Neuronal stem cell (in vitro differentiated cells): ENCODE measurements around the gene PSMD12.

Experiments
- DNase-seq: peaks from one replicate; pipeline ENCODE4 v3.0.0-alpha.2; 2013; ENCODE audit warnings: low spot score
- H2AFZ ChIP-seq: one replicate; pipeline ENCODE4 v1.6.1; 2013; ENCODE audit warnings: mild to moderate bottlenecking, low read length, inconsistent platforms
- H2AK5ac ChIP-seq: 2 replicates; pipeline ENCODE4 v1.6.1; 2013; ENCODE audit warnings: low read depth, mild to moderate bottlenecking, inconsistent platforms, low read length, moderate library complexity, mixed read lengths
- H2BK120ac ChIP-seq: 2 replicates; pipeline ENCODE4 v1.6.1; 2013; ENCODE audit warnings: low read depth, mild to moderate bottlenecking, inconsistent platforms, low read length, moderate library complexity, mixed read lengths
- H2BK12ac ChIP-seq: one replicate; pipeline ENCODE4 v1.6.1; 2013; ENCODE audit warnings: low read length, inconsistent platforms
- H2BK15ac ChIP-seq: 2 replicates; pipeline ENCODE4 v1.6.1; 2013; ENCODE audit warnings: mild to moderate bottlenecking, low read length, inconsistent platforms, mixed read lengths
- H2BK5ac ChIP-seq: one replicate; pipeline ENCODE4 v1.6.1; 2013; ENCODE audit warnings: inconsistent platforms, mild to moderate bottlenecking, low read length, moderate library complexity
- H3K14ac ChIP-seq: one replicate; pipeline ENCODE4 v1.6.1; 2013; ENCODE audit warnings: low read length, inconsistent platforms
- H3K18ac ChIP-seq: 2 replicates; pipeline ENCODE4 v1.6.1; 2013; ENCODE audit warnings: low read length, inconsistent platforms
- H3K23ac ChIP-seq: 2 replicates; pipeline ENCODE4 v1.6.1; 2013; ENCODE audit warnings: low read depth, mild to moderate bottlenecking, mixed read lengths, low read length, inconsistent platforms; ENCODE audit not compliant: poor library complexity
- H3K27ac ChIP-seq: replicated peaks from 3 replicates; pipeline ENCODE4 v1.5.1; 2013; ENCODE audit warnings: low read length, inconsistent platforms
- H3K27me3 ChIP-seq, 3 experiments: 2 replicates each; pipeline ENCODE4 v1.6.1; 2013; ENCODE audit warnings: low read length in 3 of 3, mild to moderate bottlenecking in 2 of 3, inconsistent platforms in 1 of 3, low read depth in 1 of 3, mixed read lengths in 1 of 3, moderate library complexity in 1 of 3; ENCODE audit not compliant: control insufficient read depth in 3 of 3, insufficient read depth in 3 of 3
- H3K36me3 ChIP-seq, 2 donors: replicated peaks in 1 of 2; 2 replicates each; pipeline ENCODE4 v1.6.1; 2013; ENCODE audit warnings: low read length in 2 of 2; ENCODE audit not compliant: control insufficient read depth in 2 of 2, insufficient read depth in 2 of 2
- H3K4ac ChIP-seq: 2 replicates; pipeline ENCODE4 v1.6.1; 2013; ENCODE audit warnings: inconsistent platforms, mild to moderate bottlenecking, low read length, moderate library complexity
- H3K4me1 ChIP-seq, 2 donors: 1 replicate in 1 of 2; 2 replicates in 1 of 2; pipeline ENCODE4 v1.6.1; 2013; ENCODE audit warnings: low read length in 2 of 2, low read depth in 1 of 2; ENCODE audit not compliant: control insufficient read depth in 2 of 2, insufficient read depth in 1 of 2
- H3K4me2 ChIP-seq: one replicate; pipeline ENCODE4 v1.6.1; 2013; ENCODE audit warnings: mild to moderate bottlenecking, low read length, inconsistent platforms; ENCODE audit not compliant: insufficient read depth, poor library complexity, severe bottlenecking
- H3K4me3 ChIP-seq, 2 donors: 2 replicates each; pipeline ENCODE4 v1.5.1; 2013; ENCODE audit warnings: low read length in 2 of 2, mild to moderate bottlenecking in 2 of 2, inconsistent platforms in 1 of 2, moderate library complexity in 1 of 2
- H3K79me1 ChIP-seq: one replicate; pipeline ENCODE4 v1.6.1; 2013; ENCODE audit warnings: low read depth, mild to moderate bottlenecking, inconsistent platforms, low read length, moderate library complexity
- H3K9ac ChIP-seq: one replicate; pipeline ENCODE4 v1.6.1; 2013; ENCODE audit warnings: mild to moderate bottlenecking, low read depth, low read length, inconsistent platforms; ENCODE audit not compliant: poor library complexity
- H3K9me3 ChIP-seq, 2 donors: replicated peaks in 1 of 2; 2 replicates each; pipeline versions ENCODE3 to v1.6.1; 2013; ENCODE audit warnings: low read length in 2 of 2, mild to moderate bottlenecking in 2 of 2, inconsistent platforms in 1 of 2, low read depth in 1 of 2, mixed read lengths in 1 of 2, moderate library complexity in 1 of 2; ENCODE audit not compliant: control insufficient read depth in 2 of 2, insufficient read depth in 1 of 2
- H4K8ac ChIP-seq: one replicate; pipeline ENCODE4 v1.6.1; 2013; ENCODE audit warnings: low read depth, mild to moderate bottlenecking, inconsistent platforms, low read length, moderate library complexity
- H4K91ac ChIP-seq: one replicate; pipeline ENCODE4 v1.6.1; 2013; ENCODE audit warnings: low read length, low read depth, mild to moderate bottlenecking, inconsistent platforms; ENCODE audit not compliant: poor library complexity
- WGBS, 2 donors: extraction: QIAGEN DNeasy Blood & Tissue Kit; methylation state at CpG; one replicate each; pipeline ENCODE4 v1.1.7; 2013; ENCODE audit warnings: missing lambda C conversion rate in 2 of 2, mixed read lengths in 1 of 2; ENCODE audit not compliant: insufficient read length in 2 of 2, insufficient replicate concordance in 1 of 2; ENCODE audit errors: extremely low coverage in 2 of 2; 5-methylcytosine and 5-hydroxymethylcytosine counted together

The PSMD12 gene

GRCh38 chr17:67358612-67359011 lies 7.8 kb downstream of the PSMD12 start:
- no peak overlapping the region for H3K9ac ChIP-seq
- H2BK12ac ChIP-seq = no peak overlapping the region
- peaks cover 0 to 2% of the 10 kb centered on the region in 2 donors for H3K9me3 ChIP-seq
- no CpG with 5 or more reads among the region's 2 CpGs for WGBS, 2 donors
- no peak overlapping the region for H3K27ac ChIP-seq
- no peak overlapping the region for H2BK5ac ChIP-seq
- H3K4me3 ChIP-seq = no peak overlapping the region
- no peak overlapping the region for H3K23ac ChIP-seq
- no peak overlapping the region for H4K91ac ChIP-seq
- no peak overlapping the region for H4K8ac ChIP-seq
- no peak for DNase-seq
- H3K18ac ChIP-seq = no peak overlapping the region
- no peaks in the 10 kb centered on the region for H3K27me3 ChIP-seq
- H3K4me2 ChIP-seq = no peak overlapping the region
- H3K36me3 ChIP-seq = peaks cover 9 to 96% of the 10 kb centered on the region in 2 donors
- no peak overlapping the region for H2BK15ac ChIP-seq
- no peak overlapping the region for H2BK120ac ChIP-seq
- no peak overlapping the region for H2AK5ac ChIP-seq
- no peak overlapping the region for H3K4ac ChIP-seq
- peaks cover 2% of the 10 kb centered on the region for H3K79me1 ChIP-seq
- no peak overlapping the region for H2AFZ ChIP-seq
- no peak overlapping the region for H3K14ac ChIP-seq
- no peaks in the 10 kb centered on the region for H3K4me1 ChIP-seq

- H2BK5ac ChIP-seq = no peak overlapping the region
- H3K14ac ChIP-seq = no peak overlapping the region
- WGBS, 2 donors = no CpG with 5 or more reads among the region's 8 CpGs
- peaks cover 11 to 96% of the 10 kb centered on the region in 2 donors for H3K36me3 ChIP-seq
- no peak overlapping the region for H2AFZ ChIP-seq
- H2AK5ac ChIP-seq = no peak overlapping the region
- no peak overlapping the region for H3K4me2 ChIP-seq
- no peak overlapping the region for H2BK120ac ChIP-seq
- H4K91ac ChIP-seq = no peak overlapping the region
- no peaks in the 10 kb centered on the region for H3K27me3 ChIP-seq
- no peak overlapping the region for H2BK12ac ChIP-seq
- H3K4me1 ChIP-seq = no peaks in the 10 kb centered on the region
- H3K23ac ChIP-seq = no peak overlapping the region
- peaks cover 0 to 4% of the 10 kb centered on the region in 2 donors for H3K9me3 ChIP-seq
- H3K9ac ChIP-seq = no peak overlapping the region
- H2BK15ac ChIP-seq = no peak overlapping the region
- H4K8ac ChIP-seq = no peak overlapping the region
- H3K4ac ChIP-seq = no peak overlapping the region
- no peak overlapping the region for H3K18ac ChIP-seq
- DNase-seq = no peak
- H3K79me1 ChIP-seq = peaks cover 3% of the 10 kb centered on the region
- H3K27ac ChIP-seq = no peak overlapping the region
- H3K4me3 ChIP-seq = no peak overlapping the region
Measured at GRCh38 chr17:67353929-67354574, 12.3 kb downstream of the PSMD12 start.

- WGBS, 2 donors = no CpG with 5 or more reads among the region's 10 CpGs
- no peak for DNase-seq
Measured at GRCh38 chr17:67353161-67353560, 13.2 kb downstream of the PSMD12 start.

GRCh38 chr17:67349420-67349819 lies 17.0 kb downstream of the PSMD12 start:
- DNase-seq = no peak
- H3K27ac ChIP-seq = no peak overlapping the region
- no peak overlapping the region for H2BK12ac ChIP-seq
- H3K14ac ChIP-seq = no peak overlapping the region
- H4K91ac ChIP-seq = no peak overlapping the region
- no peak overlapping the region for H2BK5ac ChIP-seq
- no peaks in the 10 kb centered on the region for H3K27me3 ChIP-seq
- no peak overlapping the region for H2BK15ac ChIP-seq
- no peak overlapping the region for H3K4me3 ChIP-seq
- no peak overlapping the region for H3K9ac ChIP-seq
- no peak overlapping the region for H2BK120ac ChIP-seq
- H3K23ac ChIP-seq = no peak overlapping the region
- no peak overlapping the region for H2AK5ac ChIP-seq
- H3K79me1 ChIP-seq = peaks cover 1% of the 10 kb centered on the region
- peaks cover 0 to 17% of the 10 kb centered on the region in 2 donors for H3K9me3 ChIP-seq
- peaks cover 18 to 95% of the 10 kb centered on the region in 2 donors for H3K36me3 ChIP-seq
- H3K4ac ChIP-seq = no peak overlapping the region
- H3K18ac ChIP-seq = no peak overlapping the region
- H4K8ac ChIP-seq = no peak overlapping the region
- H3K4me1 ChIP-seq = no peaks in the 10 kb centered on the region
- H3K4me2 ChIP-seq = no peak overlapping the region
- no CpG with 5 or more reads among the region's 1 CpG for WGBS, 2 donors
- no peak overlapping the region for H2AFZ ChIP-seq

More at GRCh38 chr17:67353161-67353560, 13.2 kb downstream of the PSMD12 start:
- Histone ChIP-seq H2BK15ac (no peak overlapping the region), H2BK120ac (no peak overlapping the region), H3K4me3 (no peak overlapping the region), H4K91ac (no peak overlapping the region), H3K9me3 (peaks cover 0 to 10% of the 10 kb centered on the region in 2 donors), H3K18ac (no peak overlapping the region), H2BK5ac (no peak overlapping the region), H2AK5ac (no peak overlapping the region), H2BK12ac (no peak overlapping the region), H3K79me1 (peaks cover 1% of the 10 kb centered on the region), H3K36me3 (peaks cover 16 to 96% of the 10 kb centered on the region in 2 donors), H3K4ac (no peak overlapping the region), H4K8ac (no peak overlapping the region), H3K27me3 (no peaks in the 10 kb centered on the region), H3K27ac (no peak overlapping the region), H3K14ac (no peak overlapping the region), H3K4me1 (no peaks in the 10 kb centered on the region), H2AFZ (no peak overlapping the region), H3K4me2 (no peak overlapping the region), H3K9ac (no peak overlapping the region), H3K23ac (no peak overlapping the region)
